B cell (primary cell): Measurements from ENCODE around the gene RANBP9. TPM values are rescaled to one million over a fixed set of nuclear protein-coding genes. Genes with fewer than 3 reads are reported as not detected.

Experiments
- ATAC-seq: fragments of 200-7000 bp; cut with Tn5 transposase; one replicate; pipeline ENCODE4 v1.10.0; 2021; ENCODE audit warnings: low read depth, mild to moderate bottlenecking, moderate number of reproducible peaks, moderate library complexity
- CTCF ChIA-PET: fragments of 350-600 bp; sonication (Branson Sonifier 250); formaldehyde crosslinking; loops from one replicate; lab custom pipeline; 2021; ENCODE audit warnings: antibody characterized with exemption, inconsistent platforms; lab: Charles Lee
- POLR2A ChIA-PET: fragments of 350-600 bp; sonication (Branson Sonifier 250); formaldehyde crosslinking; loops from one replicate; lab custom pipeline; 2021; ENCODE audit warnings: antibody characterized with exemption; lab: Charles Lee
- DNase-seq: peaks from one replicate; pipeline ENCODE4 v3.0.0; 2013
- H2AFZ ChIP-seq: 2 replicates; pipeline ENCODE4 v1.6.1; 2012; ENCODE audit warnings: mild to moderate bottlenecking, low read depth, low read length; ENCODE audit not compliant: insufficient read depth, poor library complexity, severe bottlenecking
- H3K27ac ChIP-seq, 2 donors: 1 replicate in 1 of 2; 2 replicates in 1 of 2; pipeline ENCODE4 v1.5.1; 2012 to 2013; ENCODE audit warnings: low read length in 2 of 2, mild to moderate bottlenecking in 2 of 2, moderate library complexity in 1 of 2
- H3K27me3 ChIP-seq, 4 experiments: fragments of 200-600 bp in 1 of 4; sonication (generic) in 1 of 4; replicated peaks in 1 of 4; 1 replicate in 2 of 4; 2 replicates in 2 of 4; pipeline versions ENCODE4 v1.6.1 to v1.7.0; 2013 to 2016; ENCODE audit warnings: low read length in 3 of 4, mild to moderate bottlenecking in 2 of 4, mixed read lengths in 1 of 4, moderate library complexity in 1 of 4; ENCODE audit not compliant: insufficient read depth in 4 of 4, control insufficient read depth in 3 of 4; ENCODE audit errors: control extremely low read depth in 1 of 4
- H3K36me3 ChIP-seq, 2 experiments: replicated peaks in 1 of 2; 1 replicate in 1 of 2; 2 replicates in 1 of 2; pipeline versions ENCODE4 v1.6.1 to v1.7.1; 2013; ENCODE audit warnings: low read length in 1 of 2; ENCODE audit not compliant: insufficient read depth in 2 of 2, control insufficient read depth in 1 of 2; ENCODE audit errors: control extremely low read depth in 1 of 2, extremely low read depth in 1 of 2
- H3K4me1 ChIP-seq, 2 donors: fragments of 200-600 bp in 1 of 2; sonication (generic) in 1 of 2; 1 replicate in 1 of 2; 2 replicates in 1 of 2; pipeline versions ENCODE4 v1.5.1 to v1.6.1; 2013 to 2017; ENCODE audit warnings: low read length in 2 of 2; ENCODE audit not compliant: control insufficient read depth in 2 of 2, insufficient read depth in 2 of 2
- H3K4me2 ChIP-seq: replicated peaks from 2 replicates; pipeline ENCODE3; 2012; ENCODE audit warnings: mild to moderate bottlenecking, low read depth, low read length; ENCODE audit not compliant: poor library complexity, severe bottlenecking
- H3K4me3 ChIP-seq, 5 experiments: fragments of 200-600 bp in 1 of 5; sonication (generic) in 1 of 5; 1 replicate in 3 of 5; 2 replicates in 2 of 5; pipeline versions ENCODE4 v1.5.1 to v1.7.0; 2011 to 2016; ENCODE audit warnings: low read length in 4 of 5, mild to moderate bottlenecking in 4 of 5, low read depth in 2 of 5, control low read depth in 1 of 5, moderate library complexity in 1 of 5; ENCODE audit not compliant: insufficient read depth in 1 of 5; ENCODE audit errors: control extremely low read depth in 1 of 5, extremely low read depth in 1 of 5
- H3K79me2 ChIP-seq: fragments of 200-600 bp; sonication (generic); one replicate; pipeline ENCODE4 v1.6.0; 2016; ENCODE audit warnings: low read length; ENCODE audit not compliant: control insufficient read depth, insufficient read depth
- H3K9ac ChIP-seq: fragments of 200-600 bp; sonication (generic); 2 replicates; pipeline ENCODE4 v1.6.1; 2017; ENCODE audit warnings: mild to moderate bottlenecking, low read length, moderate library complexity
- H3K9me3 ChIP-seq, 3 donors: one replicate each; pipeline versions ENCODE4 v1.6.1 to v1.7.1; 2013; ENCODE audit warnings: low read length in 2 of 3; ENCODE audit not compliant: control insufficient read depth in 2 of 3, insufficient read depth in 1 of 3; ENCODE audit errors: control extremely low read depth in 1 of 3
- H4K20me1 ChIP-seq: 2 replicates; pipeline ENCODE4 v1.6.0; 2012; ENCODE audit warnings: mild to moderate bottlenecking, low read length; ENCODE audit not compliant: insufficient read depth, control insufficient read depth, poor library complexity, severe bottlenecking
- H3K27ac Mint-ChIP-seq: one replicate; pipeline ENCODE4 v1.8.0; 2021; ENCODE audit warnings: mixed read lengths
- H3K27me3 Mint-ChIP-seq: one replicate; pipeline ENCODE4 v1.8.0; 2021; ENCODE audit warnings: mixed read lengths
- H3K4me1 Mint-ChIP-seq: one replicate; pipeline ENCODE4 v1.8.0; 2021; ENCODE audit warnings: mixed read lengths
- H3K4me3 Mint-ChIP-seq: one replicate; pipeline ENCODE4 v1.8.0; 2021; ENCODE audit warnings: mixed read lengths
- H3K9me3 Mint-ChIP-seq: one replicate; pipeline ENCODE4 v1.8.0; 2022; ENCODE audit warnings: mixed read lengths; ENCODE audit not compliant: insufficient read depth
- CTCF ChIP-seq: fragments of 200-600 bp; IDR thresholded peaks from one replicate; pipeline ENCODE4 v1.8.0; 2022; ENCODE audit warnings: antibody characterized with exemption, mild to moderate bottlenecking
- EZH2 ChIP-seq: IDR thresholded peaks from 2 replicates; pipeline ENCODE4 v1.6.1; 2012; ENCODE audit warnings: borderline replicate concordance, low read depth, mild to moderate bottlenecking, moderate library complexity, low read length; ENCODE audit not compliant: insufficient read depth, poor library complexity, severe bottlenecking
- WGBS: methylation state at CpG from one replicate; pipeline ENCODE4 v1.1.5; 2013; ENCODE audit warnings: missing lambda C conversion rate; ENCODE audit not compliant: insufficient coverage; 5-methylcytosine and 5-hydroxymethylcytosine counted together
- intact Hi-C: fragments of 100-400 bp; cut with micrococcal nuclease; formaldehyde crosslinking; loops from one replicate; pipeline ENCODE4 v1.10.0; 2022
- polyA plus RNA-seq: library from polyadenylated mRNA; depleted of rRNA; stranded (reverse); fragments of >200 nt; gene quantifications from 2 replicates; pipeline ENCODE4 v1.2.3, GENCODE V29; 2012
- total RNA-seq, 2 donors: library from RNA; stranded (reverse); fragments of 120-200 nt in 1 of 2; gene quantifications; 1 replicate in 1 of 2; 2 replicates in 1 of 2; pipeline versions ENCODE4 v1.2.3 to v1.2.4, GENCODE V29; 2013 to 2022

Gene RANBP9
- total and polyA plus RNA-seq, 2 donors (not counting 1 experiment from before 2014, with no cell fraction given), result 20.0 to 34.1 TPM

- intact Hi-C loops, result no loop called here
- ChIA-PET POLR2A (no interaction called here), CTCF (no interaction called here)
- no peak overlapping the region for H3K27ac ChIP-seq
- WGBS, result 100% methylated on average over 4 of the region's 6 CpGs
- no peaks in the 10 kb centered on the region for H3K27me3 ChIP-seq
- H3K4me2 ChIP-seq, result no peak overlapping the region
- Mint-ChIP-seq H3K27ac (no peak overlapping the region), H3K9me3 (peaks cover 8% of the 10 kb centered on the region), H3K4me1 (peaks cover 36% of the 10 kb centered on the region), H3K27me3 (no peaks in the 10 kb centered on the region), H3K4me3 (no peak overlapping the region)
- peaks cover 2 to 10% (median 4%) of the 10 kb centered on the region in 3 donors for H3K9me3 ChIP-seq
- H2AFZ ChIP-seq, result no peak overlapping the region
- no peak overlapping the region for H3K9ac ChIP-seq
- ATAC-seq (no peak), DNase-seq (no peak)
- peaks cover 6 to 9% of the 10 kb centered on the region in 2 donors for H3K4me1 ChIP-seq
- TF ChIP-seq EZH2 (no peak), CTCF (no peak)
- no peak overlapping the region for H3K4me3 ChIP-seq
- H3K36me3 ChIP-seq, result no peaks in the 10 kb centered on the region
- peaks cover 95% of the 10 kb centered on the region for H3K79me2 ChIP-seq
- H4K20me1 ChIP-seq, result peaks cover 18% of the 10 kb centered on the region
Observed at GRCh38 chr6:13680448-13680968, 31.1 kb downstream of the RANBP9 start.

GRCh38 chr6:13679996-13680395 lies 31.6 kb downstream of the RANBP9 start:
- no peak overlapping the region for H3K4me3 Mint-ChIP-seq
- WGBS, result no CpG with 5 or more reads among the region's 2 CpGs
- no peaks in the 10 kb centered on the region for H3K36me3 ChIP-seq
- intact Hi-C loops, result no loop called here
- H3K27ac ChIP-seq, result no peak overlapping the region
- no peak for DNase-seq
- ChIA-PET CTCF (no interaction called here), POLR2A (no interaction called here)
- peaks cover 6 to 9% of the 10 kb centered on the region in 2 donors for H3K4me1 ChIP-seq
- H3K27me3 Mint-ChIP-seq, result no peaks in the 10 kb centered on the region
- peaks cover 17% of the 10 kb centered on the region for H4K20me1 ChIP-seq
- H3K4me2 ChIP-seq, result no peak overlapping the region
- peaks cover 95% of the 10 kb centered on the region for H3K79me2 ChIP-seq
- H3K27ac Mint-ChIP-seq, result no peak overlapping the region
- H3K9me3 ChIP-seq, result peaks cover 2 to 10% (median 4%) of the 10 kb centered on the region in 3 donors
- no peak overlapping the region for H3K4me3 ChIP-seq
- no peak overlapping the region for H3K9ac ChIP-seq
- H3K4me1 Mint-ChIP-seq, result peaks cover 35% of the 10 kb centered on the region
- H2AFZ ChIP-seq, result no peak overlapping the region
- ATAC-seq, result no peak
- H3K27me3 ChIP-seq, result no peaks in the 10 kb centered on the region
- peaks cover 8% of the 10 kb centered on the region for H3K9me3 Mint-ChIP-seq
- TF ChIP-seq EZH2 (no peak), CTCF (no peak)
